ENCODE measurements around the gene PPP2R2D.
"Not testable (repeated sequence)": the region's sequence is repeated elsewhere in the genome, so short reads cannot be mapped to it uniquely, and the experiment has no call there.

Gene PPP2R2D

GRCh38 chr10:131908151-131908550 lies 7.3 kb downstream of the PPP2R2D start:
- DNase-seq (ENCODE audit: low read depth in 2 of 2) = no peak

- no peak for DNase-seq (ENCODE audit: low read depth in 2 of 2)
Measured at GRCh38 chr10:131909014-131909808, 8.4 kb downstream of the PPP2R2D start.

- DNase-seq (ENCODE audit: low read depth in 2 of 2) = no peak
Measured at GRCh38 chr10:131909929-131910328, 9.1 kb downstream of the PPP2R2D start.

- no peak for DNase-seq (ENCODE audit: low read depth in 2 of 2)
Measured at GRCh38 chr10:131910663-131911314, 10.0 kb downstream of the PPP2R2D start.

- DNase-seq (ENCODE audit: low read depth in 2 of 2) = no peak
Measured at GRCh38 chr10:131911451-131911850, 10.6 kb downstream of the PPP2R2D start.

GRCh38 chr10:131912620-131913019 lies 11.8 kb downstream of the PPP2R2D start:
- DNase-seq (ENCODE audit: low read depth in 2 of 2) = no peak

- DNase-seq (ENCODE audit: low read depth in 2 of 2) = no peak
Measured at GRCh38 chr10:131915484-131915883, 14.7 kb downstream of the PPP2R2D start.

GRCh38 chr10:131915990-131916766 lies 15.4 kb downstream of the PPP2R2D start:
- DNase-seq (ENCODE audit: low read depth in 2 of 2) = no peak

- not testable (repeated sequence) for DNase-seq (ENCODE audit: low read depth in 2 of 2)
Measured at GRCh38 chr10:131916767-131917160, 16.0 kb downstream of the PPP2R2D start.

- not testable (repeated sequence) for DNase-seq (ENCODE audit: low read depth in 2 of 2)
Measured at GRCh38 chr10:131917496-131917895, 16.7 kb downstream of the PPP2R2D start.

GRCh38 chr10:131919461-131919860 lies 18.7 kb downstream of the PPP2R2D start:
- not testable (repeated sequence) for DNase-seq (ENCODE audit: low read depth in 2 of 2)

GRCh38 chr10:131920151-131920550 lies 19.3 kb downstream of the PPP2R2D start:
- DNase-seq (ENCODE audit: low read depth in 2 of 2) = no peak

GRCh38 chr10:131920693-131921092 lies 19.9 kb downstream of the PPP2R2D start:
- DNase-seq (ENCODE audit: low read depth in 2 of 2) = no peak

GRCh38 chr10:131921184-131921583 lies 20.4 kb downstream of the PPP2R2D start:
- no peak for DNase-seq (ENCODE audit: low read depth in 2 of 2)

GRCh38 chr10:131923038-131923756 lies 22.4 kb downstream of the PPP2R2D start:
- DNase-seq (ENCODE audit: low read depth in 2 of 2) = no peak

- DNase-seq (ENCODE audit: low read depth in 2 of 2) = no peak
Measured at GRCh38 chr10:131925011-131925649, 24.3 kb downstream of the PPP2R2D start.

- no peak for DNase-seq (ENCODE audit: low read depth in 2 of 2)
Measured at GRCh38 chr10:131925716-131926115, 24.9 kb downstream of the PPP2R2D start.

GRCh38 chr10:131926253-131926652 lies 25.4 kb downstream of the PPP2R2D start:
- DNase-seq (ENCODE audit: low read depth in 2 of 2) = no peak

GRCh38 chr10:131926743-131927595 lies 26.2 kb downstream of the PPP2R2D start:
- no peak for DNase-seq (ENCODE audit: low read depth in 2 of 2)
